ENCODE data around the gene TXNDC17. TPM values are rescaled to one million over a fixed set of nuclear protein-coding genes. Genes with fewer than 3 reads are reported as not detected.

Gene TXNDC17
- total and polyA plus RNA-seq, 2 of the 13 experiments (the other 11 are each of a cell fraction or from before 2014, with no cell fraction given) = 188 to 266 TPM

GRCh38 chr17:6651919-6652452 lies 11.1 kb downstream of the TXNDC17 start (continued):
- peak; percentile 71 for TF ChIP-seq HIC2 (CRISPR knock-in tag; IDR thresholded peaks at IDR 0.05; ENCODE audit: low read depth)
- TF ChIP-seq ARID4A (CRISPR knock-in tag; IDR thresholded peaks at IDR 0.05; ENCODE audit: borderline replicate concordance) = peak; percentile 67
- no peak; the same call in 1 of the 2 replicates for TF ChIP-seq ELK4 (CRISPR knock-in tag; IDR thresholded peaks at IDR 0.05; ENCODE audit: borderline replicate concordance)
- no peak for TF ChIP-seq HCFC1 (IDR thresholded peaks at IDR 0.05; ENCODE audit: low read depth, low read length)
- TF ChIP-seq ZNF709 (CRISPR knock-in tag; IDR thresholded peaks at IDR 0.05) = peak; percentile 98
- TF ChIP-seq FOXP4 (CRISPR knock-in tag; IDR thresholded peaks at IDR 0.05) = no peak
- peak; percentile 83; the same call in 1 of the 2 replicates for TF ChIP-seq ZNF205 (CRISPR knock-in tag; IDR thresholded peaks at IDR 0.05)
- no peak for TF ChIP-seq NBN (conservative IDR thresholded peaks at IDR 0.05)
- no peak for TF ChIP-seq POLR2AphosphoS2 (IDR thresholded peaks at IDR 0.05; ENCODE audit: low read depth, low read length)
- TF ChIP-seq CENPBD1 (CRISPR knock-in tag; IDR thresholded peaks at IDR 0.05; ENCODE audit: borderline replicate concordance, low read depth) = no peak; the same call in 1 of the 2 replicates
- TF ChIP-seq ZNF552 (CRISPR knock-in tag; IDR thresholded peaks at IDR 0.05; ENCODE audit: borderline replicate concordance) = peak; percentile 95; the same call in 1 of the 2 replicates
- peak; percentile 95; the same call in 1 of the 2 replicates for TF ChIP-seq HIVEP1 (CRISPR knock-in tag; IDR thresholded peaks at IDR 0.05)
- TF ChIP-seq ZNF281 (CRISPR knock-in tag; IDR thresholded peaks at IDR 0.05; ENCODE audit: borderline replicate concordance) = peak; percentile 45; the same call in 1 of the 2 replicates
- no peak; the same call in 1 of the 2 replicates for TF ChIP-seq ATAD3A (CRISPR knock-in tag; IDR thresholded peaks at IDR 0.05)
- no peak for TF ChIP-seq TEAD3 (CRISPR knock-in tag; optimal IDR thresholded peaks at IDR 0.05; ENCODE audit: borderline replicate concordance)
- no peak for TF ChIP-seq SRF (IDR thresholded peaks at IDR 0.05; ENCODE audit: low read depth, low read length)
- TF ChIP-seq PCBP1 (IDR thresholded peaks at IDR 0.05; ENCODE audit: borderline replicate concordance, low read depth, low read length) = 0 out of 2 replicates have a peak, but pooled peaks have one; percentile 12

Measured in HepG2 (cell line).